GM18511 (cell line): ENCODE results near the gene CMIP.

Experiments
- ATAC-seq: cut with Tn5 transposase; IDR thresholded peaks from one replicate; pipeline ENCODE4 v1.9.1; 2021; ENCODE audit warnings: mild to moderate bottlenecking, moderate library complexity; ENCODE audit not compliant: unreplicated experiment

Gene CMIP

DNA sequence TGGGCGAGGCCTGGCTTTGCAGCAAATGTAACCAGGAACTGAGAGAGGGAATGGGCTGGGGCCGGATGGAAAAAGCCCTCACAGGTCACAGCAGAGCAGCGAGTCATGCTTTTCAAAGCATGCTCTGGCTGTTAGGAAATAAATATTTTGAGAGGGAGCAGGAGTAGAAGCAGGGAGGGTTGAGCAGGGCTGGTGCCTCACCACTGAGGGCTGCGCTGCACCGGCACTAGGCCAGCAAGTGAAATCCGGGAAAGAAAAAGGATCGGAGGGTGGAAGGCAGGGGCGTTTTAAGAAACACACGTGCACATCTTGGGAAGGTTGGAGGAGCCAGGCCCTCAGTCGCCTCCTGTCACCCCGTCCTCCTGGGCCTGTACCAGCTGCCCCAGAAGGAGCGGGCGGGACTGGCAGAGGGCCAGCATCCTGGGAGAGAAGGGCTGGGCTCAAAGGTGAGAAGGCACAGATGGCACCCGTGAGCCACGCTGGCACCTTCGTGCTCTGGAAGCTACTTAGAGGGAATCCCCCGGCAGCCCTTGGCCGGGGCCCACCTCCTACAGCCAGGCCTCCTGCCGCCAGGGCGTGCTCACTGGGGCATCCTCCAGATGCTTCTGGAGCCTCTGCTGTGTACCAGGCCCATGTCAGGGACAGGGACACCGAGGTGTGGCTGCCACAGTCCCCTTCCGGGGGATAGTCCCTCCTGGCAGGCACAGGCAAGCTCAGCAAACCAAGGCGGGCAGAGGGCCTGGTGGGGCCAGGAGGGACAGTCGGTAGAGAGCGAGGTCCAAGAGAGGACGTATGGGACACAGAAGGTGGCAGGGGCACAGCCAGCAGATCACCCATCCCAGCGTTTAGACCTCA, 263.0 kb downstream of the CMIP start:
- no peak for ATAC-seq

- no peak for ATAC-seq
Measured at GRCh38 chr16:81708266-81709015, 263.8 kb downstream of the CMIP start.

- ATAC-seq, result no peak
Measured at GRCh38 chr16:81709016-81709900, 264.6 kb downstream of the CMIP start.

DNA sequence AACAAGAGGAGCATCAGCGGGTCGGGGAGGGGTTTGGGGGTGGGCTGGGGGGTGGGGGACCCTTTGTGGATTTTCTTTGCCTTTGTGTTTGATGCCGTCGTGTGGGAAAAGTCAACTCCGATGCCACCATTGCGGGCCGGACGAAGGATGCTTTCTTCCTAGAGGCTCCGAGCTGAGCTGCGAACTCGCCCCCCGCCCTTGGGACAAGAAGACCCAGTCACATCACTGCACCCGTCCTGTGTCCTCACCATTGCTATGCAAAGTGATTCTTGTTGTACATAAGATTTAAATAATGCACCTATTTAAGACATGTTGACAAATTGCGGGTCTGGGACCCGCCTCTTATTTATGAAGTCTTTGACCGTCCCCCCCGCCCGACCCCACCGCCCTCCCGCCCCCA, 265.4 kb downstream of the CMIP start:
- ATAC-seq, result no peak

DNA sequence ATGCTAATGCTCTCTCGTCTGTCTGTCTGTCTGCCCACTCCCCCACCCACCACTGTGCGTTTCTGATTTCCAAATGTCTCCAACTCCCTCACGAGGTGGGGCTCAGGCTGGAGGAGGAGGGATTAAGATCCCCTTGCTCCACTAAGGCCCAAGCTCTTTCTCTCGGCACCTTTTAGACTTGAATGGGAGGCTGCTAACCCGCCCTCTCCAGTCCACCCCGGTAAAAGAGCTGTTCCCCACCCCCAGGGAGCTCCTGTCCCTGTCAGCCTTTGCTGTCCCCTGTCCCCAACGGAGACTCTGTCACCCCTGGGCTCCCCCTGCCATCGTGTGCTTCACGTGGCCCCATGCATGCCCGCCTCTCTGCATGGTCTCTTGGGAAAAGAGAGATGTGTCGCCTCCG, 266.0 kb downstream of the CMIP start:
- ATAC-seq, result no peak

GRCh38 chr16:81711657-81712319, 267.2 kb downstream of the CMIP start:
- no peak for ATAC-seq

DNA sequence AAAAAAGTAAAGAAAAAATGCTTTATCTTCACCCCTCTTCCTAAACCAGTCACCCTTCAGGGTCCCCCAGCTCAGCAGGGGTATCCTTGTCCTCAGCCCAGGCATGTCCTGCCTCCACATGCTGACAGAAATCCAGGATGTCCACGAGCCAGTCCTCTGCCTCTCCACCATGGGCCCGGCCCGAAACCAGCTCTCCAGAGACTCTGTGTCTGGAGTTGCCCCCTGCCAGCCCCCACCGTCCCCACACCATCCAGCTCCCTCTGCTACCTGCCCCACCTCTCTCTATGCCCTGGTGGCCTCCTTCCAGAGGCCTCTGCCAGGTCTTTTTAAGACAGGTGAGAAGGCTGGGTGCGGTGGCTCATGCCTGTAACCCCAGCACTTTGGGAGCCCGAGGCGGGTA, 268.1 kb downstream of the CMIP start:
- ATAC-seq, result no peak

DNA sequence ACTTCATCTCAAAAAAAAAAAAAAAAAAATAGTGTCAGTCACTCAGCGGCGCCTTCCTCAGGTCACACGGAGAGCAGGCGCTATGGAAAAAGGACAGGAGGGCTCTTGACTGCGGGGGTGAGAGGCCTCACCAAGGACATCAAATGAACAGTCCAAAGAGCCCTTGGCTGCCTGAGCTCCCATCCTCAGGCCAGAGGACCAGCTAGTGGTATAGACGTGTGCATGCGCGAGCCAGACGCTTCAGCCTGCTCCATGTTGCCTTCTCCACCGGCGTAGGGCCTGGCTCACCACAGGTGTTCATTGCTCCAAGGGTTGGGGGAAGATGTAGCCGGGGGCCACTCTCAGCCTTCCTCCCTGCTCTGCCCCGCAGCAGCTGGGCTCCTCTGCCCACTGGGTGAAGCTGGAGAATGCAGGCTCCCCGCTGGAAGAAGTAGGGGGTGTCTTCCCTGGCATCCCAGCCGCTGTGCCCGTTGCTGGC, 268.7 kb downstream of the CMIP start:
- ATAC-seq, result no peak

- no peak for ATAC-seq
Measured at GRCh38 chr16:81713796-81714195, 269.2 kb downstream of the CMIP start.

DNA sequence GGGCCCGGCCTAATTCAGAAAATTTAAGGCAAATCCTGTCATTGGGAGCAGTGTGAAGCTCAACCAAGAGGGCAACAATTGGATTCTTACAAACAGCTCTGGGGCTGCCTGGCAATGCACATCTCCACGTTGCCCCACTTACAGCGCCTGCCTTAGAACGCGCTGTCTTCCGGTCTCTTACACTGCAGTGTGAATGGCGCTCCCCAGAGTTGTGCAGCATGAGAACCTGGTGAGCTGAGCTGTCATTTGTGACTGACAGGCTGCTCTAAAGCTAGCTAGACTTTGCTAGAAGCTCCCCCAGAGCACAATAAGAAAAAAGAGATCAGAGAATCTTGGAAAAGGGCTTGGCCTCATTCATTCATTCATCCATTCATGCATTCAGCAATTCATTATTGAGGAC, 270.0 kb downstream of the CMIP start:
- ATAC-seq, result no peak

GRCh38 chr16:81715358-81716196, 271.0 kb downstream of the CMIP start:
- ATAC-seq, result peak; percentile 68

DNA sequence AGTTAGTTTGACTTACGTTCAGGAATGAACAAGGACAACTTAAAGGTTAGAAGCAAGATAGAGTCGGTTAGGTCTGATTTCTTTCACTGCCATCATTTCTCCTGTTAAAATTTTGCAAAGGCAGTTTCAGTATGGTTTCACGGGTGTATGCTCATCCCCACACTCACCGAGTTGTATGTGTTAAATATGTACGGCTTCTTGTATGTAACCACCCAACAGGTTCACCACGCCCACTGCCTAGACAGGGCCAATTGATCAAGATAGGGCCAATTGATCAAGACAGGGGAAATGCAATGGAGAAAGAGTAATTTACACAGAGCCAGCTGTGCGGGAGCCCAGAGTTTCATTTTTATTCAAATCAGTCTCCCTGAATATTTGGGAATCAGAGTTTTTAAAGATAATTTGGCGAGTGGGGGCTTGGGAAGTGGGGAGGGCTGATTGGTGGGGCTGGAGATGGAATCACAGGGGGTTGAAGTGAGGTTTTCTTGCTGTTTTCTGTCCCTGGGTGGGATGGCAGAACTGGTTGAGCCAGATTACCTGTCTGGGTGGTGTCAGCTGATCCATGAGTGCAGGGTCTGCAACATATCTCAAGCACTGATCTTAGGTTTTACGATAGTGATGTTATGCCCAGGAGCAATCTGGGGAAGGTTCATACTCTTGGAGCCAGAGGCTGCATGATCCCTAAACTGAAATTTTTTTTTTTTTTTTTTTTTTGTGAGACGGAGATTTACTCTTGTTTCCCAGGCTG, 272.0 kb downstream of the CMIP start:
- ATAC-seq, result peak; percentile 78

DNA sequence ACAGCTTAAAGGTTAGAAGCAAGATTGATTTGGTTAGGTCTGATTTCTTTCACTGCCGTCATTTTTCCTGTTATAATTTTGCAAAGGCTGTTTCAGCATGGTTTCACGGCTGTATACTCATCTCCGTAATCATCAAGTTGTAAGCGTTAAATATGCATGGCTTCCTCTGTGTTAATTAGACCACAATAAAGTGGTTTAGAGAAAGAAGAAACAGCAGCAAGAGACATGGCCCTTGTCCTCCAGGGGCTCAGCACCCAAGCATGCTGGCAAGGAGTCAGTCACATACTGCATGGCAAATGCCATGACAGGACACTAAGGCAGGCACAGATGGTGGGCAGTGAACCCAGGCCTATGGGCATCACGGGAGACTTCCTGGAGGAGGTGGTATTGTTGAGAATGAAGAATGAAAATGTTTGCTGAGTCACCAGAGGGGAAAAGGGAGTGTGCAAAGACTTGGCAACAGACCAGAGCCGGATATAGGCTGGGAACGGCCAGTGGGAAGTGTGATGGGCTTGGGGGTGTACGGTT, 273.1 kb downstream of the CMIP start:
- ATAC-seq, result no peak

DNA sequence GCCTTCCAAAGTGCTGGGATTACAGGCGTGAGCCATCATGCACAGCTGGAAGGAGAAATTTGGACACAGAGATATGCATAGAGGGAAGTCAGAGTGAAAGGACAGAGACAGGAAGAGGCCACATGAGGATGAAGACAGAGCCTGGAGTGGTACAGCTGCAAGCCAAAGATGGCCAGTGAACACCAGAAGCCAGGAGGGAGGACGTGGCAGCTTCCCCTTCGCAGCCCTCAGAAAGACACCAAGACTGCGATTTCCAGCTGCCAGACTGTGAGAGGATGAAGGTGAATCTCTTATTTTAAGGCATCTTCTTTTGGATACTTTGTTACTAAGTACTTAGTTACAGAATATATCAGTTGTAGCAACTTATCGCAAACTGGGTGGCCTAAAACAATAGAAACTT, 274.0 kb downstream of the CMIP start:
- ATAC-seq, result no peak

DNA sequence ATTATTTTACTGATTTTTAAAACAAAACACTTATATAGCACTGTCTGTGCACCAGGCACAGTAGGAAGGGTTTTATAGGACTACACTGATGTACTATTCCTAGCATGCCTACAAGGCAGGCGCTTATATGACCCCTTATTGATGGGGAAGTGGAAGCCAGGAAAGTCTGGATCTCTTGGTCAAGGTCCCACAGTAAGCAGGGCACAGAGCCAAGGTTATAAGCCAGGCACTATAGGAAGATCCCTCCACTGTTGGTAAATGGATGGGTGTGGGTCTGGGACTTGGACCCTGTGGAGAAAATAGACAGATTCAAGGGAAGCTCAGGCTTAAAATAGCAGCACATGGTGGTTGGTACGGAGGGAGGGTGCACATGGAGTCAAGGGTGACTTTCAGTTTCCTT, 275.4 kb downstream of the CMIP start:
- ATAC-seq, result no peak

GRCh38 chr16:81720973-81721906, 276.6 kb downstream of the CMIP start:
- ATAC-seq, result no peak

- ATAC-seq, result no peak
Measured at GRCh38 chr16:81723098-81723723, 278.6 kb downstream of the CMIP start.
